K562 (cell line): ENCODE data around the gene RO60. TPM values are rescaled to one million over a fixed set of nuclear protein-coding genes. Genes with fewer than 3 reads are reported as not detected.

Experiments used
- CBFA2T2 ChIP-seq: fragments of 450-650 bp; conservative IDR thresholded peaks from 2 replicates; pipeline ENCODE4 v1.6.1; 2017; ENCODE audit warnings: mild to moderate bottlenecking
- GTF2A2 ChIP-seq: IDR thresholded peaks from 2 replicates; pipeline ENCODE4 v1.6.1; 2016; ENCODE audit warnings: mild to moderate bottlenecking, missing genetic modification characterization, missing compliant biosample characterization
- ILF3 ChIP-seq: fragments of 450-650 bp; IDR thresholded peaks from 2 replicates; pipeline ENCODE4 v1.6.1; 2018; ENCODE audit warnings: antibody characterized with exemption, mild to moderate bottlenecking, moderate library complexity, borderline replicate concordance
- KAT7 ChIP-seq: sonication (generic); formaldehyde crosslinking; IDR thresholded peaks from 2 replicates; pipeline ENCODE4 v1.8.0; 2022; ENCODE audit warnings: missing genetic modification reagents, mild to moderate bottlenecking, borderline replicate concordance
- KDM5B ChIP-seq: fragments of 200-600 bp; sonication (generic); IDR thresholded peaks from 2 replicates; pipeline ENCODE4 v1.6.1; 2012; ENCODE audit warnings: low read depth, mild to moderate bottlenecking, moderate library complexity, low read length, control low read depth, inconsistent platforms; ENCODE audit not compliant: insufficient replicate concordance
- LCOR ChIP-seq: sonication (generic); formaldehyde crosslinking; IDR thresholded peaks from 2 replicates; pipeline ENCODE4 v1.8.0; 2022; ENCODE audit warnings: mild to moderate bottlenecking, missing genetic modification reagents
- TEAD4 ChIP-seq, 2 experiments: sonication (generic) in 1 of 2; formaldehyde crosslinking in 1 of 2; IDR thresholded peaks; 2 replicates each; pipeline versions ENCODE4 v1.6.1 to v1.8.0; 2012 to 2022; ENCODE audit warnings: borderline replicate concordance in 1 of 2, inconsistent platforms in 1 of 2, low read length in 1 of 2, mild to moderate bottlenecking in 1 of 2, missing genetic modification reagents in 1 of 2
- UBTF ChIP-seq, 2 experiments: IDR thresholded peaks; 2 replicates each; pipeline ENCODE4 v1.6.1; 2012; ENCODE audit warnings: improper control_type of control experiment in 2 of 2, low read depth in 2 of 2, low read length in 2 of 2, borderline replicate concordance in 1 of 2
- polyA plus RNA-seq, 8 experiments: library from polyadenylated mRNA; depleted of rRNA in 4 of 8; stranded (reverse) in 5 of 8; unstranded in 3 of 8; fragments of >200 nt; fragmentation: Nextera tagmentation in 2 of 8; fragmentation: Illumina TruSeq in 1 of 8; extraction: Ambion mirVana in 2 of 8; extraction: Trizol in 1 of 8; gene quantifications; 2 replicates each; pipeline versions ENCODE4 v1.2.1 to v1.2.3, GENCODE V29; 2011 to 2014; ENCODE audit warnings: inconsistent platforms in 1 of 8, missing spikeins in 1 of 8
- total RNA-seq, 7 experiments: library from RNA; depleted of rRNA in 6 of 7; stranded (reverse); fragments of >200 nt in 6 of 7; fragmentation: Illumina TruSeq in 2 of 7; extraction: Trizol in 2 of 7; gene quantifications; 2 replicates each; pipeline versions ENCODE4 v1.2.1 to v1.2.3, GENCODE V29; 2011 to 2021; ENCODE audit warnings: low replicate concordance in 1 of 7
- TF ChIP-seq, protein P1 (sequence below), 2 experiments: fragments of 450-650 bp in 1 of 2; IDR thresholded peaks; 2 replicates each; pipeline ENCODE4 v1.6.1; 2011 to 2017; ENCODE audit warnings: low read depth in 2 of 2, antibody characterized with exemption in 1 of 2, borderline replicate concordance in 1 of 2, low read length in 1 of 2, mild to moderate bottlenecking in 1 of 2, mixed read lengths in 1 of 2; ENCODE audit not compliant: control insufficient read depth in 1 of 2
- TF ChIP-seq, protein P2 (sequence below), 2 experiments: fragments of 450-650 bp; formaldehyde crosslinking in 1 of 2; IDR thresholded peaks; 2 replicates each; pipeline versions ENCODE4 v1.4.0 to v1.6.1; 2014 to 2020; ENCODE audit warnings: mild to moderate bottlenecking in 2 of 2, borderline replicate concordance in 1 of 2, low read depth in 1 of 2

Gene RO60
- total and polyA plus RNA-seq, 9 of the 15 experiments (the other 6 are each of a cell fraction or from before 2014, with no cell fraction given): 24.9 to 187 (median 101) TPM

GRCh38 chr1:193104907-193105820, 45.8 kb downstream of the RO60 start, which contains the start of gene GLRX2 (continued):
- TF ChIP-seq UBTF (IDR thresholded peaks at IDR 0.05; ENCODE audit: borderline replicate concordance in 1 of 2, low read depth in 2 of 2, low read length in 2 of 2) (peak; percentile 90 to 97; a peak in 3 of 4 replicates), KAT7 (no peak; the same call in 1 of the 2 replicates), CBFA2T2 (no peak), GTF2A2 (no peak), KDM5B (peak; percentile 87), LCOR (CRISPR knock-in tag) (0 out of 2 replicates have a peak, but pooled peaks have one; percentile 83), TEAD4 (IDR thresholded peaks at IDR 0.05; ENCODE audit: low read length) (peak; percentile 73), TEAD4 (CRISPR knock-in tag; IDR thresholded peaks at IDR 0.05; ENCODE audit: borderline replicate concordance) (no peak), ILF3 (no peak; the same call in 1 of the 2 replicates)
- TF ChIP-seq, protein P1, sequence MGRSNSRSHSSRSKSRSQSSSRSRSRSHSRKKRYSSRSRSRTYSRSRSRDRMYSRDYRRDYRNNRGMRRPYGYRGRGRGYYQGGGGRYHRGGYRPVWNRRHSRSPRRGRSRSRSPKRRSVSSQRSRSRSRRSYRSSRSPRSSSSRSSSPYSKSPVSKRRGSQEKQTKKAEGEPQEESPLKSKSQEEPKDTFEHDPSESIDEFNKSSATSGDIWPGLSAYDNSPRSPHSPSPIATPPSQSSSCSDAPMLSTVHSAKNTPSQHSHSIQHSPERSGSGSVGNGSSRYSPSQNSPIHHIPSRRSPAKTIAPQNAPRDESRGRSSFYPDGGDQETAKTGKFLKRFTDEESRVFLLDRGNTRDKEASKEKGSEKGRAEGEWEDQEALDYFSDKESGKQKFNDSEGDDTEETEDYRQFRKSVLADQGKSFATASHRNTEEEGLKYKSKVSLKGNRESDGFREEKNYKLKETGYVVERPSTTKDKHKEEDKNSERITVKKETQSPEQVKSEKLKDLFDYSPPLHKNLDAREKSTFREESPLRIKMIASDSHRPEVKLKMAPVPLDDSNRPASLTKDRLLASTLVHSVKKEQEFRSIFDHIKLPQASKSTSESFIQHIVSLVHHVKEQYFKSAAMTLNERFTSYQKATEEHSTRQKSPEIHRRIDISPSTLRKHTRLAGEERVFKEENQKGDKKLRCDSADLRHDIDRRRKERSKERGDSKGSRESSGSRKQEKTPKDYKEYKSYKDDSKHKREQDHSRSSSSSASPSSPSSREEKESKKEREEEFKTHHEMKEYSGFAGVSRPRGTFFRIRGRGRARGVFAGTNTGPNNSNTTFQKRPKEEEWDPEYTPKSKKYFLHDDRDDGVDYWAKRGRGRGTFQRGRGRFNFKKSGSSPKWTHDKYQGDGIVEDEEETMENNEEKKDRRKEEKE (IDR thresholded peaks at IDR 0.05; ENCODE audit: borderline replicate concordance in 1 of 2, control insufficient read depth in 1 of 2, low read depth in 2 of 2, low read length in 1 of 2): no peak
- TF ChIP-seq, protein P2, sequence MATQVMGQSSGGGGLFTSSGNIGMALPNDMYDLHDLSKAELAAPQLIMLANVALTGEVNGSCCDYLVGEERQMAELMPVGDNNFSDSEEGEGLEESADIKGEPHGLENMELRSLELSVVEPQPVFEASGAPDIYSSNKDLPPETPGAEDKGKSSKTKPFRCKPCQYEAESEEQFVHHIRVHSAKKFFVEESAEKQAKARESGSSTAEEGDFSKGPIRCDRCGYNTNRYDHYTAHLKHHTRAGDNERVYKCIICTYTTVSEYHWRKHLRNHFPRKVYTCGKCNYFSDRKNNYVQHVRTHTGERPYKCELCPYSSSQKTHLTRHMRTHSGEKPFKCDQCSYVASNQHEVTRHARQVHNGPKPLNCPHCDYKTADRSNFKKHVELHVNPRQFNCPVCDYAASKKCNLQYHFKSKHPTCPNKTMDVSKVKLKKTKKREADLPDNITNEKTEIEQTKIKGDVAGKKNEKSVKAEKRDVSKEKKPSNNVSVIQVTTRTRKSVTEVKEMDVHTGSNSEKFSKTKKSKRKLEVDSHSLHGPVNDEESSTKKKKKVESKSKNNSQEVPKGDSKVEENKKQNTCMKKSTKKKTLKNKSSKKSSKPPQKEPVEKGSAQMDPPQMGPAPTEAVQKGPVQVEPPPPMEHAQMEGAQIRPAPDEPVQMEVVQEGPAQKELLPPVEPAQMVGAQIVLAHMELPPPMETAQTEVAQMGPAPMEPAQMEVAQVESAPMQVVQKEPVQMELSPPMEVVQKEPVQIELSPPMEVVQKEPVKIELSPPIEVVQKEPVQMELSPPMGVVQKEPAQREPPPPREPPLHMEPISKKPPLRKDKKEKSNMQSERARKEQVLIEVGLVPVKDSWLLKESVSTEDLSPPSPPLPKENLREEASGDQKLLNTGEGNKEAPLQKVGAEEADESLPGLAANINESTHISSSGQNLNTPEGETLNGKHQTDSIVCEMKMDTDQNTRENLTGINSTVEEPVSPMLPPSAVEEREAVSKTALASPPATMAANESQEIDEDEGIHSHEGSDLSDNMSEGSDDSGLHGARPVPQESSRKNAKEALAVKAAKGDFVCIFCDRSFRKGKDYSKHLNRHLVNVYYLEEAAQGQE (IDR thresholded peaks at IDR 0.05; ENCODE audit: borderline replicate concordance): no peak
- TF ChIP-seq, protein P2 (CRISPR knock-in tag; IDR thresholded peaks at IDR 0.05; ENCODE audit: low read depth): peak; percentile 63; the same call in 1 of the 2 replicates
